HG03039 (cell line): Measurements from ENCODE around the gene CLEC2B.

Experiments
- ATAC-seq: cut with Tn5 transposase; IDR thresholded peaks from one replicate; pipeline ENCODE4 v1.9.1; 2021; ENCODE audit warnings: mild to moderate bottlenecking, moderate library complexity; ENCODE audit not compliant: unreplicated experiment

The CLEC2B gene

GRCh38 chr12:9810671-9811070, 58.5 kb downstream of the CLEC2B start:
- ATAC-seq, result no peak

- ATAC-seq, result no peak
Measured at GRCh38 chr12:9809866-9810265, 59.3 kb downstream of the CLEC2B start.

GRCh38 chr12:9809338-9809737, 59.8 kb downstream of the CLEC2B start:
- ATAC-seq, result no peak

GRCh38 chr12:9808504-9808903, 60.6 kb downstream of the CLEC2B start:
- no peak for ATAC-seq

GRCh38 chr12:9806714-9807113, 62.4 kb downstream of the CLEC2B start:
- ATAC-seq, result no peak

- ATAC-seq, result no peak
Measured at GRCh38 chr12:9805883-9806282, 63.3 kb downstream of the CLEC2B start.
